ENCODE measurements around the gene ADCY9.

DNA sequence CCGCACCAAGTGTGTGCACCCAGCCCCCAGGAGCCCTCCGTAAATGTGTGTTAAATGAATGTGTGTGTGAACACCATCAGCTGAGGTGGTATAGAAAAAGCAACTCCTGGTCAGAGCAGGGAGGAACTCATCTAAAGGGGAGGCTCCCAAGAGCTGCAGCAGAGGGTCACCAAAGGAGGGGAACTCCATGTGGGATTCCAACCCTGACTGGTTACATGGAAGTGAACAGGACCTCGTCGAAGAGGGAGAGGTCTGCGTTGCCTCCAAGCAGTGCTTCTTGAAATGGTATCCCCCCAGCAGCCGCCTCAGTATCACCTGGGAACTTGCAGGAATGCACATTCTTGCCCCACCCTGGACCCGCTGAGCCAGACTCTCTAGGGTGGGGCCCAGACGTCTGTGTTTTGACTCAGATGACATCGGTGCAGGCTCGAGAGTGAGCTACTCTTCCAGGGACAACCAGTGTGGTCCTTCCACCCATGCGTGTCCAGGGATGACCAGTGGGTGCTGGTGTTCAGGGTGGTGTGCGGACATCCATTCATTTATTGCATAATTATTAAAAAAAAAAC lies 30.8 kb downstream of the ADCY9 start:
- TF ChIP-seq MAX (IDR thresholded peaks at IDR 0.05; ENCODE audit: low read depth, low read length) (no peak), CTCF (IDR thresholded peaks at IDR 0.05; ENCODE audit: low read depth, low read length) (no peak)
